Measurements from ENCODE around the gene SYT2.
A peak's percentile ranks its signal among the peaks of the same experiment; 100 is the strongest.

SYT2 gene

GRCh38 chr1:202597090-202597761, 113.0 kb downstream of the SYT2 start:
- Histone ChIP-seq H3K27ac (no peak overlapping the region), H3K27me3 (no peaks in the 10 kb centered on the region), H4K20me1 (no peaks in the 10 kb centered on the region), H3K9ac (no peak overlapping the region), H3K4me3 (no peak overlapping the region), H3K4me1 (no peaks in the 10 kb centered on the region), H3K36me3 (no peaks in the 10 kb centered on the region), H3K9me3 (no peaks in the 10 kb centered on the region), H3K4me2 (no peak overlapping the region)
- no peak for TF ChIP-seq Cebpa-rat (IDR thresholded peaks at IDR 0.05)

- H3K4me3 ChIP-seq, result no peak overlapping the region
- no peaks in the 10 kb centered on the region for H3K9me3 ChIP-seq
- 0 out of 2 replicates have a peak, but pooled peaks cover 1% of the 10 kb centered on the region for H3K4me1 ChIP-seq
- no peak for TF ChIP-seq Cebpa-rat (IDR thresholded peaks at IDR 0.05)
- H3K27ac ChIP-seq, result no peak overlapping the region
- H3K36me3 ChIP-seq, result no peaks in the 10 kb centered on the region
- H3K9ac ChIP-seq, result no peak overlapping the region
- no peaks in the 10 kb centered on the region for H3K27me3 ChIP-seq
- no peak overlapping the region for H3K4me2 ChIP-seq
- H4K20me1 ChIP-seq, result no peaks in the 10 kb centered on the region
These were observed 113.6 kb downstream of the SYT2 start for GRCh38 chr1:202596638-202597037.

DNA sequence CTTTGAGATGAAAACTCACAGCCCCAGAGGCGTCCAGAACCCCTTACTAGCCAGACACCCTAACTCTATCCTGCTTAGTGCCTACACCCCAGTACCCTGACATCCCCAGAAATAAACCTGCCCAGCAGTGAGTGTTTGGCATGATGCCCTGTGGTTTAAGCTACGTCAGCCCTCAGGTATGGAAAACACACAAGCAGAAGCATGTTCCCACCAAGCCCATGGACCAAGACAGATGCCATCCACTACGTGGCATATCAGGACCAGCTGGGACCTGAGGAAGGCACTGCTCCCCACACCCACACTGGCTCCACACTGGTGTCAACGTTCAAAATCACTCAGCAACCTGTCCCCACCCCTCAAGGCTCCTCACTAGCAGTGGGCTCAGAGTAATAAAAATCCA, 116.4 kb downstream of the SYT2 start:
- TF ChIP-seq Cebpa-rat (IDR thresholded peaks at IDR 0.05), result no peak
- H3K27me3 ChIP-seq, result no peaks in the 10 kb centered on the region
- no peaks in the 10 kb centered on the region for H3K36me3 ChIP-seq
- H3K4me2 ChIP-seq, result no peak overlapping the region
- H3K9me3 ChIP-seq, result no peaks in the 10 kb centered on the region
- H4K20me1 ChIP-seq, result no peaks in the 10 kb centered on the region
- H3K4me3 ChIP-seq, result no peak overlapping the region
- H3K4me1 ChIP-seq, result peaks cover 22% of the 10 kb centered on the region
- H3K9ac ChIP-seq, result no peak overlapping the region
- H3K27ac ChIP-seq, result no peak overlapping the region

DNA sequence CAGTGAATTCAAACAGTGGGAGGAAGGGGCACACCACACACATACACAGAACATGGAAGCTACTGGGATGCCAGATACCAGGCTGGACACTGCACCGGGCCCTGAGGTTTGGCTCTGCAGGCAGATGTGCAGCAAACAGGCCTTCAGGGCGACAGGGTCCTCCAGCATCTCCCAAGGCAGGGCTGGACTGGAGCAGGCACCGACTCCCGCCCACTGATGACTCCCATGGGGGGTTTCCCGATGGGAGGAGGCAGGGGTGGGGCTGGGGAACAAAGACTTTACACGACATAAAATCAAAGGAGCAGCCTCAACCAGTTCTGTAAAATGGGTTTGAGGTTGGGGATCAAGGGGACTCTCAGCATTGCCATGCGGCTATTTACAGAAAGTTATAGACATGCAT, 118.1 kb downstream of the SYT2 start:
- Histone ChIP-seq H3K4me3 (no peak overlapping the region), H3K36me3 (no peaks in the 10 kb centered on the region), H3K27ac (no peak overlapping the region), H3K4me2 (no peak overlapping the region), H3K9ac (no peak overlapping the region), H3K27me3 (no peaks in the 10 kb centered on the region), H3K4me1 (peaks cover 39% of the 10 kb centered on the region), H3K9me3 (no peaks in the 10 kb centered on the region), H4K20me1 (no peaks in the 10 kb centered on the region)
- TF ChIP-seq Cebpa-rat (IDR thresholded peaks at IDR 0.05), result no peak

DNA sequence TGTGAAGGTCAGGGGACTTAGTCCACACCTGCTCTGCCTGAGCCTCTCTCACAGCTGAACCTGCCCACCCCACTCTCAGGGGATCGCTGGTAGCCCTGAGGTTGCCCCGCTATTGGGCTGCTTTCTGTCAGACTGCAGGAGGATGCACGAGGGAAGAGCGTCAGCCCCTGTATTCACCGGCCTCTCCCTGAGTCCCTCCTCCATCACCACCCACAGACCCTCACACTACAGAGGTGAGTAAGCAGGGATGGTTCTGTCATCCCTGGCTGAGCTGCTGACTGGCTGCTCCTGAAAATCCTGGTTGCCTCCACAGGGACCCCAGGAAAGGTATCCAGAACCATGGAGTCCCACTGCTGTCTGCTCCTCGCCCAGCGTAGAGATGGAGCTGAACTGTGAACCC, 118.7 kb downstream of the SYT2 start:
- no peaks in the 10 kb centered on the region for H3K36me3 ChIP-seq
- no peak overlapping the region for H3K4me3 ChIP-seq
- peak overlapping the region; percentile 18; the same call in 1 of the 2 replicates for H3K4me2 ChIP-seq
- no peaks in the 10 kb centered on the region for H4K20me1 ChIP-seq
- no peaks in the 10 kb centered on the region for H3K27me3 ChIP-seq
- no peak overlapping the region for H3K9ac ChIP-seq
- H3K9me3 ChIP-seq, result no peaks in the 10 kb centered on the region
- no peak overlapping the region for H3K27ac ChIP-seq
- peaks cover 46% of the 10 kb centered on the region for H3K4me1 ChIP-seq
- no peak for TF ChIP-seq Cebpa-rat (IDR thresholded peaks at IDR 0.05)

- Histone ChIP-seq H3K4me2 (peak overlapping the region; percentile 18; the same call in 1 of the 2 replicates), H3K9me3 (no peaks in the 10 kb centered on the region), H3K27ac (no peak overlapping the region), H3K9ac (no peak overlapping the region), H3K27me3 (no peaks in the 10 kb centered on the region), H3K36me3 (no peaks in the 10 kb centered on the region), H3K4me3 (no peak overlapping the region), H4K20me1 (no peaks in the 10 kb centered on the region), H3K4me1 (peaks cover 51% of the 10 kb centered on the region)
- TF ChIP-seq Cebpa-rat (IDR thresholded peaks at IDR 0.05), result no peak
These were observed 119.3 kb downstream of the SYT2 start for GRCh38 chr1:202590975-202591411.

DNA sequence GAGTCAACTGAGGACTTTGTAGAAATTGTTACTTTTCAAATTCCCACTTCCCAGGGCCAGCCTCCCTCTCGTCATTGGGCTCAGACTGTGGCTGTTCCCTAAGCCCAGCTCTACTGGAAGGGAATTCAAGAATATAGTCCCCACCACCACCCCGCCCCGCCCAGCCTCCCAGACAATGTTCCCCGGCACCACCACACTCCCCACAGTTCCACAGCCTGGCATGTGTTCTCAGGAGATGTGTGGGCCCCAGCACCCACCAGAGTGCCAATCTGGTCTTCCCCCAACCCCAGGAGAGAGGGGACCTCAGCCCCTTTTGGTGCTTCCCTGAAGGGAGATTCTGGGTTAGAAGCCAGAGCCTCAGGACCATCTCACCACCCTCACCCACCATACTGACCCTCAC, 120.1 kb downstream of the SYT2 start:
- no peak overlapping the region for H3K4me3 ChIP-seq
- H3K4me1 ChIP-seq, result peaks cover 55% of the 10 kb centered on the region
- H3K9me3 ChIP-seq, result no peaks in the 10 kb centered on the region
- no peaks in the 10 kb centered on the region for H4K20me1 ChIP-seq
- H3K27me3 ChIP-seq, result no peaks in the 10 kb centered on the region
- no peak overlapping the region for H3K27ac ChIP-seq
- H3K36me3 ChIP-seq, result no peaks in the 10 kb centered on the region
- no peak overlapping the region for H3K9ac ChIP-seq
- no peak for TF ChIP-seq Cebpa-rat (IDR thresholded peaks at IDR 0.05)
- H3K4me2 ChIP-seq, result peak overlapping the region; percentile 65

GRCh38 chr1:202589190-202589930, 120.9 kb downstream of the SYT2 start:
- Histone ChIP-seq H3K4me3 (no peak overlapping the region), H3K27ac (no peak overlapping the region), H3K36me3 (no peaks in the 10 kb centered on the region), H3K4me1 (peaks cover 55% of the 10 kb centered on the region), H3K27me3 (no peaks in the 10 kb centered on the region), H4K20me1 (no peaks in the 10 kb centered on the region), H3K9me3 (no peaks in the 10 kb centered on the region), H3K4me2 (peak overlapping the region; percentile 65), H3K9ac (no peak overlapping the region)
- no peak for TF ChIP-seq Cebpa-rat (IDR thresholded peaks at IDR 0.05)

DNA sequence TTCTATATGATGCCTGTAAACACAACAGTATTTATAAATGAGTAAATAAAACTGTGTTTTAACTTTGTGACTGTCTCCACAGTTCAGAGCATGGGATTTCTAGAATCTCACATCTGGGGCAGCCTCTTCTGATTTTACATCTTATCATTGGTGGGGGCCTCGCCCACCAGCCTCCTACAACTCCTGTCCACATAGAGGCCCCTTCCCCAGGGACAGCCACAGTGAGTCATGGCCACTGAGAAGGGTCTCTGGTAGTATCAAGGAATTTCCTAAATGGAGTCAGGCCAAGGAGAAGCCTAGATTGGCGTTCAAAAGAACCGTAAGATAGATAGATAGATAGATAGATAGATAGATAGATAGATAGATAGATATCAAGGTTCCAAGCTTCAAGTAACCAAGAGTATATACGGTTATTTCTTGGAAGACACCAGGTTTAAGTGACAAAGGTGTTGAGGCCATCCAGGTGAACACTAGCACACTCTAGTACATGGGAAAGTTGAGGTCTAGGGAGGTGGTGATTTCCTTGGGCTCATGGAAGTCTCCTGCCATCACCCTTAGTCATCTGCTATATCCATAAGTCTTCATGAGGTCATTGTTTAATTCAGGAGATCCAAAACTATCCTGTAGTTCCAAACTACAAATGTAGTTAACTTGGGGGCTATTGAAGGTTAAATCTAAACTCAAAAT, 121.6 kb downstream of the SYT2 start:
- H3K9me3 ChIP-seq, result no peaks in the 10 kb centered on the region
- no peak overlapping the region for H3K4me3 ChIP-seq
- no peak overlapping the region for H3K27ac ChIP-seq
- no peaks in the 10 kb centered on the region for H4K20me1 ChIP-seq
- no peaks in the 10 kb centered on the region for H3K36me3 ChIP-seq
- no peak for TF ChIP-seq Cebpa-rat (IDR thresholded peaks at IDR 0.05)
- H3K9ac ChIP-seq, result no peak overlapping the region
- peaks cover 55% of the 10 kb centered on the region for H3K4me1 ChIP-seq
- no peaks in the 10 kb centered on the region for H3K27me3 ChIP-seq
- peak overlapping the region; percentile 65 for H3K4me2 ChIP-seq
